Left kidney (tissue), 8 donors: Measurements from ENCODE around the gene KTN1. TPM values are rescaled to one million over a fixed set of nuclear protein-coding genes. Genes with fewer than 3 reads are reported as not detected.

Experiments used
- DNase-seq: peaks from one replicate; pipeline ENCODE4 v3.0.0-alpha.2; 2013
- long read RNA-seq, 8 donors: transcript quantifications; one replicate each; lab custom pipeline, GENCODE V29; 2026
- polyA plus RNA-seq: library from polyadenylated mRNA; unstranded; fragments of 120-200 nt; gene quantifications from one replicate; pipeline ENCODE4 v1.2.1, GENCODE V29; 2013; ENCODE audit not compliant: insufficient read length

KTN1 gene
- polyA plus RNA-seq = 223 TPM
- long read RNA-seq, donor 1, full-length matches to known transcripts = 3 of 84 reads
- long read RNA-seq, donor 1, partial matches to known transcripts = 81 of 84 reads
- long read RNA-seq, donor 1, other reads (novel, unspliced or antisense) = 0 of 84 reads
- long read RNA-seq, donor 2, partial matches to known transcripts = 67 of 69 reads
- long read RNA-seq, donor 2, other reads (novel, unspliced or antisense) = 0 of 69 reads
- long read RNA-seq, donor 3, full-length matches to known transcripts = 2 of 29 reads
- long read RNA-seq, donor 3, partial matches to known transcripts = 27 of 29 reads
- long read RNA-seq, donor 3, other reads (novel, unspliced or antisense) = 0 of 29 reads
- long read RNA-seq, donor 4, full-length matches to known transcripts = 1 of 1 reads
- long read RNA-seq, donor 4, partial matches to known transcripts = 0 of 1 reads
- long read RNA-seq, donor 4, other reads (novel, unspliced or antisense) = 0 of 1 reads
- long read RNA-seq, donor 5, full-length matches to known transcripts = 4 of 43 reads
- long read RNA-seq, donor 5, partial matches to known transcripts = 39 of 43 reads
- long read RNA-seq, donor 5, other reads (novel, unspliced or antisense) = 0 of 43 reads
- long read RNA-seq, donor 6, full-length matches to known transcripts = 1 of 51 reads
- long read RNA-seq, donor 6, partial matches to known transcripts = 50 of 51 reads
- long read RNA-seq, donor 6, other reads (novel, unspliced or antisense) = 0 of 51 reads
- long read RNA-seq, donor 7, full-length matches to known transcripts = 4 of 82 reads
- long read RNA-seq, donor 7, partial matches to known transcripts = 78 of 82 reads
- long read RNA-seq, donor 7, other reads (novel, unspliced or antisense) = 0 of 82 reads
- long read RNA-seq, donor 8, partial matches to known transcripts = 12 of 13 reads
- long read RNA-seq, donor 8, other reads (novel, unspliced or antisense) = 0 of 13 reads

- peak; percentile 78 for DNase-seq
Observed at GRCh38 chr14:55579724-55580469, at the start of gene KTN1. Gene KTN1, plus strand, starts transcription at chr14:55580207. Its CDS starts 31,842 bp downstream, at chr14:55612049.

GRCh38 chr14:55530464-55530863 lies 49.5 kb upstream of the KTN1 start:
- no peak for DNase-seq

- DNase-seq = no peak
Observed at GRCh38 chr14:55532645-55533344, 47.2 kb upstream of the KTN1 start.

GRCh38 chr14:55533960-55534359 lies 46.0 kb upstream of the KTN1 start:
- DNase-seq = no peak

- DNase-seq = no peak
Observed at GRCh38 chr14:55535516-55536203, 44.3 kb upstream of the KTN1 start.

GRCh38 chr14:55536204-55536708 lies 43.8 kb upstream of the KTN1 start:
- no peak for DNase-seq

GRCh38 chr14:55537782-55538181 lies 42.2 kb upstream of the KTN1 start:
- no peak for DNase-seq

GRCh38 chr14:55539975-55540374 lies 40.0 kb upstream of the KTN1 start:
- DNase-seq = no peak

GRCh38 chr14:55540847-55541773 lies 38.9 kb upstream of the KTN1 start:
- no peak for DNase-seq

GRCh38 chr14:55545779-55546178 lies 34.2 kb upstream of the KTN1 start:
- no peak for DNase-seq

GRCh38 chr14:55546212-55546874 lies 33.7 kb upstream of the KTN1 start:
- DNase-seq = no peak

GRCh38 chr14:55547650-55548315 lies 32.2 kb upstream of the KTN1 start:
- no peak for DNase-seq

GRCh38 chr14:55553791-55554190 lies 26.2 kb upstream of the KTN1 start:
- no peak for DNase-seq

GRCh38 chr14:55556929-55557623 lies 22.9 kb upstream of the KTN1 start:
- peak; percentile 94 for DNase-seq

- no peak for DNase-seq
Observed at GRCh38 chr14:55562135-55562534, 17.9 kb upstream of the KTN1 start.

- DNase-seq = no peak
Observed at GRCh38 chr14:55568618-55569017, 11.4 kb upstream of the KTN1 start.

- DNase-seq = no peak
Observed at GRCh38 chr14:55571125-55571889, 8.7 kb upstream of the KTN1 start.
